ENCODE results near the gene EFCAB11.

Gene EFCAB11

DNA sequence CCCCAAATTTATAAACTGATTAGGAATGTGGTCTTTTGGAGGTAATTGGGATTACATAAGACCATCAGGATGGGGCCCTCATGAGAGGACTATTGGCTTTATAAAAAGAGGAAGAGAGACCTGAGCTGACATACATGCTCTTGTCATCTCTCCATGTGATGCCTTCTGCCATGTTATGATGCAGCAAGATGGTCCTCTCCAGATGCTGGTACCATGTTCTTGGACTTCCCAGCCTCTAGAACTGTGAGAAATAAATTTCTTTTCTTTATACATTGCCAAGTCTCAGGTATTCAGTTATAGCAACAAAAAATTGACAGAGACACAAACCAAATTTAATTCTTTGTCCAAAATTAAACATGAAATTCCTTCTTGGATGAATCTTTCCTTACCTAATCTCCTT is 92.9 kb downstream of the EFCAB11 start:
- DNase-seq, result no peak

GRCh38 chr14:89858089-89858488 is 96.4 kb downstream of the EFCAB11 start:
- DNase-seq, result no peak

GRCh38 chr14:89856871-89857345 is 97.6 kb downstream of the EFCAB11 start:
- DNase-seq, result no peak

GRCh38 chr14:89855961-89856656 is 98.4 kb downstream of the EFCAB11 start:
- no peak for DNase-seq

DNA sequence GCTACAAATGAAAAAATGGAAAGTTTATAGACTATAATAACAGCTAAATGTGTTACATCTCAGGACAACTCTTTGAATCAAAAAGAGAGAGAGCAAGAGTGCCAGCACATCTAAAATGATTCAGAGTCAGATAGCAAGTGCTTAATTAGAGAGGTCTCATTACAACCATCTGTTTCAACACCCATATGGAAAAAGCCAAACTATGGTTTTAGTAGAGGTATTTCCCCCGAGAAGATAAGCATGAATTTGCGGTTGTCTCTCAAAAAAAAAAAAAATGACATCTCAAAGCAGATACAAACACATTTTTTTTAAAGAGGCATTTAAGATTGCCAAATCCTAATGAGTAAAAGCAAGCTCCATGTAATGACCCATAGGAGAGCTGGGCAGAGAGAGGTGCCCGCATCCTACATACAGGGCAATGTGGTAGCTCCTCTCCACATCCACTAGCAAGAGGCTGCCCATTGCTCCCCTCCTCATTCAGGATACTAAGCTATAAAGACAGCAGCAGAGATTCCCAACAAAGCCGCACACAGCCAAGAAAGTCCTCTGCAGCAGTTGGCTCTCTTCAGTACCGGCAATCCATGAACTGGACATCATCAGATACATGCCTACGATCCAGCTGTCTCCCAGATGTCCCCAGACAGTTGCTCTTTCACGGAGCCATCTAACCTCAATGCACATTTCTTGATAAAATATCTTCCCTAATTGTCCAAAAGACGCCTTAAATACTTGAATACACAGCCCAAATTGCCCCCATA is 100.4 kb downstream of the EFCAB11 start:
- DNase-seq, result no peak

DNA sequence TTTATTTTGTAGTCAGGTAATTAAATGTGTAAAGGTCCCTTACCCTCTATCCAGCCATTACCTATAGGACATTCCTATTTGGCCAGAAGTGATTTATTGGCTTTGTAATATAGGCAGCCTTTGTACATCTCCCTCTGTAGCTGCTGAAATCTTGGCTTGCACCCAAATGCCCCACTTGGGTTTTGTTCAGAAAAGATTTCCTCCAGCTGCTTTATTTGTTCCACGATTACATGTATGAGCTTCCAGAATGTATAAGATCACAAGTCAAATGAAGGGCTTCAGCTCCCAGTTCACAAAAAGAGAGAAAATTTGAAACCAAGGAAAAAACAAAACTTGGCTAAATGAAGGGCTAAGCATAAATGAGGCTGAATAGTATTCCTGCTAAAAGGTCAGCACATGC is 103.4 kb downstream of the EFCAB11 start:
- no peak for DNase-seq

DNA sequence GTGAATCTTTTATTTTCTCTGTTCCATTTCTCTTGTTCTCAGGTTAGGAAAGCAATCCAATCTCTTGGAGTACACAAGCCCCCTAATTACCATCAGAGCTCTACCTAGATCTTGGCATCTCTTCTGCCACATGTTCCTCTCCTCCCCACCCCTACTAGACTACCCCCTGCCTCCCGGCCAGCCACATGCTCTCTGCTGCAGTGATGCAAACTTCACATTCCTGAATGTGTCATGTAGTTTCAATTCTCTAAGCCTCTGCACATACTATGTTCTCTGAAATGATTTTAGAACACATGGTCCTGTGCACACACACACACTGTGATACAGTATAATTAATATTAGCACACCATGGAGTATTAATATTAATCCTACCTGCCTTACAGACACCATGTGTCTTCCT is 104.6 kb downstream of the EFCAB11 start:
- no peak for DNase-seq

- no peak for DNase-seq
Observed at GRCh38 chr14:89848165-89848564, 106.4 kb downstream of the EFCAB11 start.

DNA sequence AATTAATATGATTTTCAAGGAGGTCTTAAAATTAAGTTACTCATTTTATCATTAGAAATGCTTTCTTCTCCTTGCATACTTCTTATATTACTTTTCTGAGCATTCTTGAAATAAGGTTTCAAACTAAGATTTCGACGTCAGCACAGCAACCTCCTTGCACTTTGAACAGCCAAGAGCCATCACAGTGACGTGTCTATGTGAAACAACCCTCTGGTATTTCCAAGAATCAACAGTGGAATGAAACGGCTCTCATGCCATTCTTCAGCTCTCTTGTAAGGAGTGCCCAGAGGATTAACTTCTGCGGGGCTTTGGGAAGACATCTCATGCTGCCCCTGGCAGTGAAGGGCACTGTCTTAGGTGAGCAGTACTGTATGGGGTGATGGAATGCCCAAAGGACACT is 109.2 kb downstream of the EFCAB11 start:
- no peak for DNase-seq

DNA sequence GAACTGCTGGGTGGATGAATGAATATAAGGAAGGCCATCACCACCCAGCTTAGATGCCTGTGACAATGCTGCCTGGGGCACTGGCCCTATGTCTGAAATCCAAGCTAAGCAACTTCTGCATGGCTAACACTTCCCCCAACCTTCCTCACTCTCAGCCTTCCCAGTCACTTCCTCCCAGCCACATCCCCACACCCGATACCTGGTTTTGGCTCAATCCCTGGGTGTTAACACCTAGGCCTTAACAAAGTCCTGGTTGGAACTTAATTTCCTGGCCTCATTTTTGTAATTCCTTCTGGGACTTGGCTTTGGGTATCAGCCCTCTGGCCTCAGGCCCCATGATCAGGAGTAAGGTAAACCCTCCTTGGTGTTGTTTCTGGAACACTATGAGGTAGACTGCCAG is 110.0 kb downstream of the EFCAB11 start:
- DNase-seq, result no peak

GRCh38 chr14:89842837-89843236 is 111.7 kb downstream of the EFCAB11 start:
- no peak for DNase-seq

GRCh38 chr14:89841851-89842250 is 112.7 kb downstream of the EFCAB11 start:
- no peak for DNase-seq

DNA sequence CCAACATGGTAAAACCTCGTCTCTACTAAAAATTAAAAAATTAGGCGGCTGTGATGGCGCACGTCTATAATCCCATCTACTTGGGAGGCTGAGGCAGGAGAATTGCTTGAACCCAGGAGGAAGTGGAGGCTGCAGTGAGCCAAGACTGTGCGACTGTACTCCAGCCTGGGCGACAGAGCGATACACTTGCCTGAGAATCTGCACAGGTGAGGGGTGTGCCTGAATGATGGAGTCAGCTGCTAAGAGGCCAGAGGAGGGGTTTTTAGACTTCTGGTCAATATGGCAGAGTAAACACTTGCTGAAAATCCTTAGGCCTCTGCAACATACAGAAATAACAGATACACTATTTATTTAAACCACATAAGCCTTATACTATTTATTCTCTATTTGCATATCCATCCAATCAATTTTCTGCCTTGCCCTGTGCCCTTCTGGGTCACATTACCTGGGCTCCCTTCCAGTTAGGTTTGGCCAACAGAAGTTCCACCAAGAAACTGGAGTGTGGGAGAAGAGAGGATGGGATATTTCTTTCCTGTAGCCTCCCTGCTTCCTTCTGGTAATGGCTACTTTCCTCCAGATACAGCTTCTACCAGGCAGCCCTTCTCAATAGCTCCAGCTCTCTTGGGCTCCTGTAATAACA is 117.6 kb downstream of the EFCAB11 start:
- DNase-seq, result no peak

- DNase-seq, result no peak
Observed at GRCh38 chr14:89833661-89834060, 120.9 kb downstream of the EFCAB11 start.

DNA sequence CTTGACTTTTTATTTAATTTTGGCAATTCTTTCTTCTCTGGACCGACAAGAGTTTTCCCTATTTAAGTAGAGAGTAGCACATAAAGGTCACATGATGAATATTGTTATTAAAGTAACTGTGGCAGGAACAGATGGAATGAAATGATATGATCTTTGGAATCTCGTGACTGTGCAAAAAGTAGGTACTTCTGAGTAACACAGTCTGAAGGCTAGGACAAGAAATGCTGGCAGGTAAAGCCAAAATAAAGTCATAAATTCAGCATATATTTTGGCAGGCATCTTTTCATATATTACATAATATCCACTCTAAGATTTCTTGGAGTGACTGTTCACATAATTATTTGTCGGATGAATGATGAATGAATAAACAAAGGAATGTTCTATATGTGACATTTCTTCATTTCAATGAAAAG is 121.4 kb downstream of the EFCAB11 start:
- DNase-seq, result no peak

GRCh38 chr14:89828471-89829165 is 125.9 kb downstream of the EFCAB11 start:
- DNase-seq, result no peak

- DNase-seq, result no peak
Observed at GRCh38 chr14:89827265-89827664, 127.3 kb downstream of the EFCAB11 start.

DNA sequence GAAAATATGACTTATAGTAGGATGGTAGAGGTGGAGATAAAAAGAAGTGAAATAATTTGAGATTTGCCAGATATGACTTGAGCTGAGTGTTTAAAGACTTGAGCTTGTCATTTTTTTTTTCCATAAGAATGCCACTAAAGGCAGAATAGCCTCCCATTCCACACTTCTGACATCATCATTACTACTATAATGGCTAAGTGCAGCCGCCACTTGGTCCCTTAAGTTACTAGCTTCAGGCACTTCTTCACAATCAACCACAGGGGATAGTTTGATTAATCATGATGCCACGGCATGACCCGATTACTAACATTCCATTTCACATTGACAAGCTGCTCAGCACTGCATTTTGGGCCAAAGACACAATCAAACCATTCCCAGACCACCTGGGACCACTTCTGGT is 127.9 kb downstream of the EFCAB11 start:
- no peak for DNase-seq

DNA sequence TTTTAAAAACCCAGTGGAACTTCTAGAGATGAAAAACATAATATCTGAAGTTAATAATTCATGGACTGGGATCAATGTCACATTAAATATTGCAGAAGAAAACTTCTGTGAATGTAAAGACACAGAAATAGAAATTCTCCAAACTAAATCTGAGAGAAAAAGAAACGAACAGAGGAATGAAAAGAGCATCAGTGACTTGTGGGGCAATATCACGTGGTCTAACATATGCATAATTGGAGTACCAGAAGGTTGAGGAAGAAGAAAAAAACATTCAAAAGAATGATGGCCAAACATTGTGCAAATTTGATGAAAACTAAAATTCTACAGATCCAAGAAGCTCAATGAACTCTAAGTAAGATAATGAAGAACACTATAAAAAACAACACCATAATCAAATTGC is 130.8 kb downstream of the EFCAB11 start:
- DNase-seq, result no peak

DNA sequence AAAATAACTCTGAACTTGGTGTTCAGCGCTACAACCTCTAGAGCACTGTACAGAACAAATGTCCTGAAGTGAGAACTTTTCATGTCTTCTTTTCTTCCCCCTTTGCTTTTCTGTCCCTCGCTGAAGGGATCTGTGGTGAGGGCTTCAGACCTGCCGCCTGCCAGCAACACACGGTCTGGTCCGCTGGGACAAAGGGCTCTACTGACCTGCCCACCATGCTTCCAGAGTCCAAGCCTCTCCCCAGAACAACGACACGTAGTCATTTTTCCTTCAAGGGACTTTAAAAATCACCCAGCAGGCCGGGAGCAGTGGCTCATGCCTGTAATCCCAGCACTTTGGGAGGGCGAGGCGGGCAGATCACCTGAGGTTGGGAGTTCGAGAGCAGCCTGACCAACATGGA is 140.4 kb downstream of the EFCAB11 start:
- no peak for DNase-seq

- DNase-seq, result no peak
Observed at GRCh38 chr14:89813617-89814031, 140.9 kb downstream of the EFCAB11 start.

DNA sequence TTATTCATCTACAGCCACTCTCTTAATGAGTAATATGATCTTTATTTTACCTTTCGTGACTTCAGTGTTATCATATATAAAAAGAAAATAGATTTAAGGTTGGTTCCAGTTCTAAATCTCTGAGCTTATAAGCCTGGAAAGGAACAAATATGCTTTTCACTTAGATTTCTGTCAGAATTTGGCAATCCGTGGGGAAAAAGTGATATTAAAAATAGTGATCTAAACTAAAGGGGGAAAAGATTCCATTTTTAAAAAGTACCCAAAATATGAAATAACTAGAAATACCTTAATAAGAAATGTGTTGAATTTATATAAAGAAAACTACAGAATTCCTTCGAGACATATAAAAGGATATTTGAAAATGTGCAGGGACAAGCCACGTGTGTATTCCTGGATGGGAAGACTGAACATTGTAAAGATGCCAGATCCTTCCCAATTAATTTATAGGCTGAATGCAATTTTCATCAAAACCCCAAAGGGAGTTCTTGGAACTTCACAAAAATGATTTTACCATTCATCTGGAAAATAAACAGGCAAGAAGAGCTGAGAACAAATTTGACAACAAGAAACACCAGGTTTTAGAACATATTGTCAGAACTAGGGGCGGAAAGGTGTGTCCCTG is 142.5 kb downstream of the EFCAB11 start:
- DNase-seq, result no peak

GRCh38 chr14:89810101-89810500 is 144.4 kb downstream of the EFCAB11 start:
- DNase-seq, result no peak
